Vagina (tissue), 2 donors: ENCODE measurements around the gene MTMR8. TPM values are rescaled to one million over a fixed set of nuclear protein-coding genes. Genes with fewer than 3 reads are reported as not detected.
"Not testable (repeated sequence)": the region's sequence is repeated elsewhere in the genome, so short reads cannot be mapped to it uniquely, and the experiment has no call there.

Experiments used
- DNase-seq, 2 donors: peaks; one replicate each; pipeline ENCODE4 v3.0.0-alpha.2; 2017; ENCODE audit errors: extremely low spot score in 2 of 2
- H3K27ac ChIP-seq: fragments of 200-600 bp; sonication (generic); one replicate; pipeline ENCODE4 v1.5.1; 2019
- H3K27me3 ChIP-seq: fragments of 200-600 bp; sonication (generic); one replicate; pipeline ENCODE4 v1.5.1; 2019
- H3K36me3 ChIP-seq, 2 donors: fragments of 200-600 bp; sonication (generic); one replicate each; pipeline ENCODE4 v1.5.1; 2017 to 2019
- H3K4me1 ChIP-seq: fragments of 200-600 bp; sonication (generic); one replicate; pipeline ENCODE4 v1.5.1; 2019
- H3K4me3 ChIP-seq, 2 donors: fragments of 200-600 bp; sonication (generic); 1 replicate in 1 of 2; 2 replicates in 1 of 2; pipeline ENCODE4 v1.5.1; 2016 to 2019
- H3K9me3 ChIP-seq: fragments of 200-600 bp; sonication (generic); one replicate; pipeline ENCODE4 v1.5.1; 2019
- POLR2A ChIP-seq, 2 donors: fragments of 450-650 bp; IDR thresholded peaks; one replicate each; pipeline ENCODE4 v1.6.1; 2017; ENCODE audit warnings: antibody characterized with exemption in 2 of 2, mild to moderate bottlenecking in 2 of 2, moderate library complexity in 2 of 2
- POLR2AphosphoS5 ChIP-seq, 2 donors: sonication (generic); formaldehyde crosslinking; IDR thresholded peaks; one replicate each; pipeline ENCODE4 v1.9.0; 2017; ENCODE audit warnings: antibody characterized with exemption in 2 of 2, mild to moderate bottlenecking in 2 of 2, low read depth in 1 of 2; ENCODE audit not compliant: insufficient read depth in 1 of 2
- intact Hi-C: fragments of 100-400 bp; cut with DNase I; formaldehyde crosslinking; loops from one replicate; pipeline ENCODE4 v1.15.1; 2023
- total RNA-seq: library from RNA; depleted of rRNA; stranded (reverse); fragments of >200 nt; gene quantifications from one replicate; pipeline ENCODE4 v1.2.3, GENCODE V29; 2016
- TF ChIP-seq, protein P1 (sequence below), 3 experiments: fragments of 450-650 bp in 2 of 3; fragments of 200-600 bp in 1 of 3; sonication (generic) in 1 of 3; IDR thresholded peaks; one replicate each; pipeline ENCODE4 v1.5.1; 2017 to 2019; ENCODE audit warnings: antibody characterized with exemption in 3 of 3, mild to moderate bottlenecking in 2 of 3, moderate library complexity in 2 of 3

MTMR8 gene
- total RNA-seq, 1 donor from 2014 or later: 7.9 TPM

DNA sequence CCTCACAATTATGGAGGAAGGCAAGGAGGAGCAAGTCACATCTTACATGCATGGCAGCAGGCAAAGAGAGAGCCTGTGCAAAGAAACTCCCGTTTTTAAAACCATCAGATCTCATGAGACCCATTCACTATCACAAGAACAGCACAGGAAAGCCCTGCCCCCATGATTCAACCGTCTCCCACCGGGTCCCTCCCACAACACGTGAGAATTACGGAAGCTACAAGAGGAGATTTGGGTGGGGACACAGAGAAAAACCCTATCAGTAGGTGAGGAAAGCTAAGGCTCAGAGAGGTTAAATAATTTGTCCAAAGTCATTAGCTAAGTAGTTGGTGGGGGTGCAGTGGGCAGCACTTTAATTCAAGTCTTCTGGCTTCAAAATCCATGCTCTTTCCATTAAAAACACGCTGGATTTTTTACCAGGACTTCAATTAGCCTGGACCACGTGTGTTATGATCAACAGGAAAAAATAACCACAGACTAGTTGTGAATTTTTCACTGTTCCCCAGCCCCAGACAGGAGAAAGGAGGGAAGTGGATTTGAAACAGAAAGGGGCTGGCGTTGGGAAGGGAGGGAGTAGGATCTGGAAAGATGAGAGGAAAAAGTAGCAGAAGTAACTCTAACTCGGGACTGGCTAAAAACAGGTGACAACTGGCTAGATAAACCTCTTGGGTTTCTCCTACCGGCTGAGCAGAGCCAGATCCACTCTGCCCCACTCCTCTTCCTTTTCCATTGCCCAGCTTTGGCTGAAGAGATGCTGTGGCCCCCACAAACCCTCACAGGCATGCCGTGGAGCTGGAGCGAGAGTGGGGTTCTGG is 986 bp downstream of the MTMR8 start:
- Histone ChIP-seq H3K4me3 (peak overlapping the region; percentile 41 to 49), H3K27me3 (no peaks in the 10 kb centered on the region), H3K36me3 (no peaks in the 10 kb centered on the region), H3K4me1 (no peaks in the 10 kb centered on the region), H3K9me3 (no peaks in the 10 kb centered on the region), H3K27ac (no peak overlapping the region)
- TF ChIP-seq POLR2A (IDR thresholded peaks at IDR 0.05) (no peak), POLR2AphosphoS5 (IDR thresholded peaks at IDR 0.05; ENCODE audit: insufficient read depth in 1 of 2, low read depth in 1 of 2) (no peak)
- TF ChIP-seq, protein P1, sequence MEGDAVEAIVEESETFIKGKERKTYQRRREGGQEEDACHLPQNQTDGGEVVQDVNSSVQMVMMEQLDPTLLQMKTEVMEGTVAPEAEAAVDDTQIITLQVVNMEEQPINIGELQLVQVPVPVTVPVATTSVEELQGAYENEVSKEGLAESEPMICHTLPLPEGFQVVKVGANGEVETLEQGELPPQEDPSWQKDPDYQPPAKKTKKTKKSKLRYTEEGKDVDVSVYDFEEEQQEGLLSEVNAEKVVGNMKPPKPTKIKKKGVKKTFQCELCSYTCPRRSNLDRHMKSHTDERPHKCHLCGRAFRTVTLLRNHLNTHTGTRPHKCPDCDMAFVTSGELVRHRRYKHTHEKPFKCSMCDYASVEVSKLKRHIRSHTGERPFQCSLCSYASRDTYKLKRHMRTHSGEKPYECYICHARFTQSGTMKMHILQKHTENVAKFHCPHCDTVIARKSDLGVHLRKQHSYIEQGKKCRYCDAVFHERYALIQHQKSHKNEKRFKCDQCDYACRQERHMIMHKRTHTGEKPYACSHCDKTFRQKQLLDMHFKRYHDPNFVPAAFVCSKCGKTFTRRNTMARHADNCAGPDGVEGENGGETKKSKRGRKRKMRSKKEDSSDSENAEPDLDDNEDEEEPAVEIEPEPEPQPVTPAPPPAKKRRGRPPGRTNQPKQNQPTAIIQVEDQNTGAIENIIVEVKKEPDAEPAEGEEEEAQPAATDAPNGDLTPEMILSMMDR (IDR thresholded peaks at IDR 0.05): no peak
- intact Hi-C loops: no loop called here
- no peak for DNase-seq

DNA sequence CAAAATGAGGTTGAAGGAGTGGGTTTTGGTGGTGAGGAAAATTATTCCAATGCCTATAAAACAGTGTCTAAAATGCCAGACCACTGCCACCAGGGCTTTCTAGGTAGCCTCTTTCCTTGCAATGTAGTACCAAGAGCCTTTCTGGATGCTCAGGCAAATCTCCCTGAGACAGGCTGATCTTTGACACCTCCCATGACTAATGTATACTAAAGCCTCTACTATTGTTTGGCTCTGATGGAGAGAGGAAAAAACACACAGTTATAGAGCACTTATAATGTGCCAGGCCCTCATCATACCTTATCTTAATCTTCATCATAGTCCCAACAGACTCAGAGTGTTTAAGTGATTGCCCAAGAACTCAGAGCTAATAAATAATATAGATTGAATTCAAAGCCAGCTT is 5.8 kb downstream of the MTMR8 start:
- Histone ChIP-seq H3K36me3 (no peaks in the 10 kb centered on the region), H3K27me3 (no peaks in the 10 kb centered on the region), H3K9me3 (peaks cover 5% of the 10 kb centered on the region), H3K4me3 (no peak overlapping the region), H3K4me1 (no peaks in the 10 kb centered on the region), H3K27ac (no peak overlapping the region)
- intact Hi-C loops: no loop called here
- no peak for DNase-seq
- TF ChIP-seq POLR2A (IDR thresholded peaks at IDR 0.05) (no peak), POLR2AphosphoS5 (IDR thresholded peaks at IDR 0.05; ENCODE audit: insufficient read depth in 1 of 2, low read depth in 1 of 2) (no peak)
- TF ChIP-seq, protein P1 (IDR thresholded peaks at IDR 0.05): no peak

DNA sequence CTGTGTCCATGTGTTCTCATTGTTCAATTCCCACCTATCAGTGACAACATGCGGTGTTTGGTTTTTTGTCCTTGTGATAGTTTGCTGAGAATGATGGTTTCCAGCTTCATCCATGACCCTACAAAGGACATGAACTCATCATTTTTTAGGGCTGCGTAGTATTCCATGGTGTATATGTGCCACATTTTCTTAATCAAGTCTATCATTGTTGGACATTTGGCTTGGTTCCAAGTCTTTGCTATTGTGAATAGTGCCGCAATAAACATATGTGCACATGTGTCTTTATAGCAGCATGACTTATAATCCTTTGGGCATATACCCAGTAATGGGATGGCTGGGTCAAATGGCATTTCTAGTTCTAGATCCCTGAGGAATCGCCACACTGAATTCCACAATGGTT is 14.5 kb downstream of the MTMR8 start:
- H3K4me3 ChIP-seq, intact Hi-C loops: not testable (repeated sequence)
- H3K9me3 ChIP-seq: peaks cover 16% of the 10 kb centered on the region

DNA sequence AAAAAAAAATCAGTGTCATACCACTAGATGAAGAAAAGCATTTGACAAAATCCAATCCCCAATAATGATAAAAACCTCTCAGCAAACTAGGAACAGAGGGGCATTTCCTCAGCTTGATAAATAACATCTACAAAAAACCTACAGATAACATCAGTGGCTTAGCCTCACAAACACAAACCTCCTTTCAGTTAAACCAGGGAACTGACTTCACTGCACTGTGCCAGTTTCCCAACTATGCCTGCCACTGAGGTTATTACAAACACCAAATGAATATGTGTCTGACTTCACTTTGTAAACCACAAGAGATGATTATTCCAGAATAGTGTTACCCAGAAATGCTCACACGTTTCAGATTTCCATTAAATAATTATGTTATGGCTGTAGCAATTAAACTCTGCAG is 15.3 kb downstream of the MTMR8 start:
- H3K4me3 ChIP-seq: no peak overlapping the region
- H3K4me1 ChIP-seq: no peaks in the 10 kb centered on the region
- H3K9me3 ChIP-seq: peaks cover 16% of the 10 kb centered on the region
- no peaks in the 10 kb centered on the region for H3K27me3 ChIP-seq
- DNase-seq: no peak
- H3K36me3 ChIP-seq: no peaks in the 10 kb centered on the region
- TF ChIP-seq POLR2A (IDR thresholded peaks at IDR 0.05) (no peak), POLR2AphosphoS5 (IDR thresholded peaks at IDR 0.05; ENCODE audit: insufficient read depth in 1 of 2, low read depth in 1 of 2) (no peak)
- TF ChIP-seq, protein P1 (IDR thresholded peaks at IDR 0.05): no peak
- H3K27ac ChIP-seq: no peak overlapping the region
- intact Hi-C loops: no loop called here

More for the DNA sequence above, 14.5 kb downstream of the MTMR8 start:
- DNase-seq, H3K27ac ChIP-seq, H3K36me3 ChIP-seq, H3K27me3 ChIP-seq, H3K4me1 ChIP-seq: not testable (repeated sequence)

DNA sequence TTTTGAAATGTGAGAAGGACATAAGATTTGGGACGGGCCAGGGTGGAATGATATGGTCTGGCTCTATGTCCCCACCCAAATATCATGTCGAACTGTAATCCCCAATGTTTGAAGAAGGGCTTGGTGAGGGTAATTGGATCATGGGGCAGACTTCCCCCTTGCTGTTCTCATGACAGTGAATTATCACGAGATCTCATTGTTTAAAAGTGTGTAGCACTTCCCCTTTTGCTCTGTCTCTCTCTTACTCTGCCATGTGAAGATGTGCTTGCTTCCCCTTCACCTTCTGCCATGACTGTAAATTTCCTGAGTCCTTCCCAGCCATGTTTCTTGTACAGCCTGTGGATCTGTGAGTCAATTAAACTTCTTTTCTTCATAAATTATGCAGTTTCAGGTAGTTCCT is 17.5 kb downstream of the MTMR8 start:
- H3K9me3 ChIP-seq: peaks cover 9% of the 10 kb centered on the region
- intact Hi-C loops: no loop called here

More for the DNA sequence above, 17.5 kb downstream of the MTMR8 start:
- Histone ChIP-seq H3K4me1 (no peaks in the 10 kb centered on the region), H3K27ac (no peak overlapping the region), H3K36me3 (no peaks in the 10 kb centered on the region), H3K27me3 (no peaks in the 10 kb centered on the region), H3K4me3 (no peak overlapping the region)
- DNase-seq: no peak
- TF ChIP-seq POLR2AphosphoS5 (IDR thresholded peaks at IDR 0.05; ENCODE audit: insufficient read depth in 1 of 2, low read depth in 1 of 2): no peak
- no peak for TF ChIP-seq POLR2A (IDR thresholded peaks at IDR 0.05)
- TF ChIP-seq, protein P1 (IDR thresholded peaks at IDR 0.05): no peak
